Measurements from ENCODE around the gene DAPP1. TPM values are rescaled to one million over a fixed set of nuclear protein-coding genes. Genes with fewer than 3 reads are reported as not detected.

Gene DAPP1
- total and polyA plus RNA-seq, 2 experiments from 2014 or later: not detected

- no peaks in the 10 kb centered on the region for H3K79me2 ChIP-seq (ENCODE audit: insufficient read depth)
- no peaks in the 10 kb centered on the region for H3F3A ChIP-seq (ENCODE audit: insufficient read depth)
- no peak overlapping the region for H2AFZ ChIP-seq
- H3K9ac ChIP-seq: no peak overlapping the region
- H4K20me1 ChIP-seq (ENCODE audit: insufficient read depth): no peaks in the 10 kb centered on the region
- no peaks in the 10 kb centered on the region for H3K9me2 ChIP-seq (ENCODE audit: insufficient read depth)
- H3K27me3 ChIP-seq (replicated peaks; ENCODE audit: insufficient read depth): no peaks in the 10 kb centered on the region
- H3K4me1 ChIP-seq (ENCODE audit: insufficient read depth): no peaks in the 10 kb centered on the region
- no peaks in the 10 kb centered on the region for H3K36me3 ChIP-seq (ENCODE audit: low read depth)
- H3K4me2 ChIP-seq (ENCODE audit: unreplicated experiment): no peak overlapping the region
- no peak for TF ChIP-seq EZH2phosphoT487 (IDR thresholded peaks at IDR 0.05; ENCODE audit: insufficient read depth, low read depth)
- TF ChIP-seq EZH2 (IDR thresholded peaks at IDR 0.05; ENCODE audit: insufficient read depth, poor library complexity, severe bottlenecking): no peak
- no peak overlapping the region for H3K4me3 ChIP-seq
- 45 to 50% methylated on average over 2 of the region's 2 CpGs for WGBS, 2 experiments (ENCODE audit: low coverage in 1 of 2, low lambda C conversion rate in 2 of 2, missing lambda C conversion rate in 2 of 2)
- H3K9me3 ChIP-seq (ENCODE audit: low read depth): no peaks in the 10 kb centered on the region
- in situ Hi-C loops (cut with MboI): no loop called here
- H3K27ac ChIP-seq: no peak overlapping the region
- no peak for DNase-seq
These were observed 22.3 kb downstream of the DAPP1 start for GRCh38 chr4:99838927-99839326.

- no peaks in the 10 kb centered on the region for H3F3A ChIP-seq (ENCODE audit: insufficient read depth)
- H3K4me1 ChIP-seq (ENCODE audit: insufficient read depth): no peaks in the 10 kb centered on the region
- H3K27me3 ChIP-seq (replicated peaks; ENCODE audit: insufficient read depth): no peaks in the 10 kb centered on the region
- no peaks in the 10 kb centered on the region for H3K79me2 ChIP-seq (ENCODE audit: insufficient read depth)
- H3K9me3 ChIP-seq (ENCODE audit: low read depth): no peaks in the 10 kb centered on the region
- no peak overlapping the region for H2AFZ ChIP-seq
- H3K36me3 ChIP-seq (ENCODE audit: low read depth): no peaks in the 10 kb centered on the region
- no peak overlapping the region for H3K4me2 ChIP-seq (ENCODE audit: unreplicated experiment)
- in situ Hi-C loops (cut with MboI): no loop called here
- TF ChIP-seq EZH2phosphoT487 (IDR thresholded peaks at IDR 0.05; ENCODE audit: insufficient read depth, low read depth) (no peak), EZH2 (IDR thresholded peaks at IDR 0.05; ENCODE audit: insufficient read depth, poor library complexity, severe bottlenecking) (no peak)
- H3K4me3 ChIP-seq: no peak overlapping the region
- whole genome bisulfite sequencing, 2 experiments (ENCODE audit: low coverage in 1 of 2, low lambda C conversion rate in 2 of 2, missing lambda C conversion rate in 2 of 2): 76 to 78% methylated on average over 4 of the region's 4 CpGs
- DNase-seq: no peak
- H3K9ac ChIP-seq: no peak overlapping the region
- H3K9me2 ChIP-seq (ENCODE audit: insufficient read depth): no peaks in the 10 kb centered on the region
- H3K27ac ChIP-seq: no peak overlapping the region
- no peaks in the 10 kb centered on the region for H4K20me1 ChIP-seq (ENCODE audit: insufficient read depth)
These were observed 24.5 kb downstream of the DAPP1 start for GRCh38 chr4:99841129-99841528.

- Histone ChIP-seq H3F3A (ENCODE audit: insufficient read depth) (no peaks in the 10 kb centered on the region), H3K36me3 (ENCODE audit: low read depth) (no peaks in the 10 kb centered on the region), H4K20me1 (ENCODE audit: insufficient read depth) (no peaks in the 10 kb centered on the region), H3K27ac (no peak overlapping the region), H3K79me2 (ENCODE audit: insufficient read depth) (no peaks in the 10 kb centered on the region), H3K9me3 (ENCODE audit: low read depth) (no peaks in the 10 kb centered on the region), H3K9ac (no peak overlapping the region), H3K9me2 (ENCODE audit: insufficient read depth) (no peaks in the 10 kb centered on the region), H3K4me2 (ENCODE audit: unreplicated experiment) (no peak overlapping the region), H2AFZ (no peak overlapping the region), H3K4me1 (ENCODE audit: insufficient read depth) (no peaks in the 10 kb centered on the region), H3K27me3 (replicated peaks; ENCODE audit: insufficient read depth) (no peaks in the 10 kb centered on the region), H3K4me3 (no peak overlapping the region)
- in situ Hi-C loops (cut with MboI): no loop called here
- DNase-seq: no peak
- no peak for TF ChIP-seq EZH2phosphoT487 (IDR thresholded peaks at IDR 0.05; ENCODE audit: insufficient read depth, low read depth)
- no peak for TF ChIP-seq EZH2 (IDR thresholded peaks at IDR 0.05; ENCODE audit: insufficient read depth, poor library complexity, severe bottlenecking)
These were observed 26.8 kb downstream of the DAPP1 start for GRCh38 chr4:99843413-99843812.

- Histone ChIP-seq H3K27me3 (replicated peaks; ENCODE audit: insufficient read depth) (no peaks in the 10 kb centered on the region), H3K36me3 (ENCODE audit: low read depth) (no peaks in the 10 kb centered on the region), H3K27ac (no peak overlapping the region), H3K9me2 (ENCODE audit: insufficient read depth) (no peaks in the 10 kb centered on the region), H3F3A (ENCODE audit: insufficient read depth) (no peaks in the 10 kb centered on the region), H4K20me1 (ENCODE audit: insufficient read depth) (no peaks in the 10 kb centered on the region), H3K9me3 (ENCODE audit: low read depth) (no peaks in the 10 kb centered on the region), H2AFZ (no peak overlapping the region), H3K4me3 (no peak overlapping the region), H3K4me1 (ENCODE audit: insufficient read depth) (no peaks in the 10 kb centered on the region), H3K9ac (no peak overlapping the region), H3K4me2 (ENCODE audit: unreplicated experiment) (no peak overlapping the region), H3K79me2 (ENCODE audit: insufficient read depth) (no peaks in the 10 kb centered on the region)
- DNase-seq: no peak
- TF ChIP-seq EZH2phosphoT487 (IDR thresholded peaks at IDR 0.05; ENCODE audit: insufficient read depth, low read depth) (no peak), EZH2 (IDR thresholded peaks at IDR 0.05; ENCODE audit: insufficient read depth, poor library complexity, severe bottlenecking) (no peak)
- WGBS, 2 experiments (ENCODE audit: low coverage in 1 of 2, low lambda C conversion rate in 2 of 2, missing lambda C conversion rate in 2 of 2): 80 to 81% methylated on average over 7 of the region's 7 CpGs
- in situ Hi-C loops (cut with MboI): no loop called here
These were observed 27.4 kb downstream of the DAPP1 start for GRCh38 chr4:99844048-99844447.

GRCh38 chr4:99845179-99845578 lies 28.6 kb downstream of the DAPP1 start:
- Histone ChIP-seq H3K9ac (no peak overlapping the region), H3K4me2 (ENCODE audit: unreplicated experiment) (no peak overlapping the region), H2AFZ (no peak overlapping the region), H3K27me3 (replicated peaks; ENCODE audit: insufficient read depth) (no peaks in the 10 kb centered on the region), H3K79me2 (ENCODE audit: insufficient read depth) (no peaks in the 10 kb centered on the region), H3F3A (ENCODE audit: insufficient read depth) (no peaks in the 10 kb centered on the region), H3K4me1 (ENCODE audit: insufficient read depth) (no peaks in the 10 kb centered on the region), H3K9me3 (ENCODE audit: low read depth) (no peaks in the 10 kb centered on the region), H3K27ac (no peak overlapping the region), H4K20me1 (ENCODE audit: insufficient read depth) (no peaks in the 10 kb centered on the region), H3K9me2 (ENCODE audit: insufficient read depth) (no peaks in the 10 kb centered on the region), H3K4me3 (no peak overlapping the region), H3K36me3 (ENCODE audit: low read depth) (no peaks in the 10 kb centered on the region)
- no peak for DNase-seq
- WGBS, 2 experiments (ENCODE audit: low coverage in 1 of 2, low lambda C conversion rate in 2 of 2, missing lambda C conversion rate in 2 of 2): 57 to 71% methylated on average over 1 of the region's 1 CpG
- in situ Hi-C loops (cut with MboI): no loop called here
- TF ChIP-seq EZH2phosphoT487 (IDR thresholded peaks at IDR 0.05; ENCODE audit: insufficient read depth, low read depth) (no peak), EZH2 (IDR thresholded peaks at IDR 0.05; ENCODE audit: insufficient read depth, poor library complexity, severe bottlenecking) (no peak)

Data from GM23248 (cell line).